Measurements from ENCODE around the gene TPM1.

The TPM1 gene

DNA sequence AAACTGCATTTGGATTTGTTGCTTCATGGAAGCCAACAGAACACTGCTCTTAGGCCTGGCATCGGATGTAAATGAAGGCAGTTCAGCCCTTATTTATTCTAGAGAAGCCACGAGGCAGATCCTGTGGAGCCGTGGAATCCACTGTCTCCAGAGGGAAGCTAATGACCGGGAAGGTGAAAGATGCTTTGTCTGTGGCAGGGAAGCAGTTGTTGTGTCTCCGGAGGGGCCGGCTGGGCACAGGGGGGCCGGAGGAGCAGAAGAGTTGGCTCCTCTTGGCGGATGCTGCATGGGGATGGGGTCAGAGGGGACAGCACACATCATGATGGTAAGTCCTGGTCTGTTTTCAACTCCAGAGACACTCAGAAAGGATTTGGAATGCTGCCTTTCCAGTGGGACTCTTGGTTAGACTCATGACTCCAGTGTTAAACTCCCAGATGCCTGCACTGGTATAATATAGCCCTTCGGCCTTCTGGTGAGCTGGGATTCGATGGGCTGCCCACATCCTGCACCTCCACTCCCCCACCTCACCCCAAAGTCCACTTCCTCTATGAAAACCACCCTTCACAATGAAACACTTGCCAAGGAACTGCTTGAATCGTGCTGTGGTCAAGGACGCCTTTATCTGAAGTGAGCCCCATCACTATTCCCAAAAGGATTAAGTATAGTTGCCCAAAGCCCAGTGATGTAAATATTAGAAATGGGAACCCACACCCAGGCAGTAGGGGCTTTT lies 33.6 kb downstream of the TPM1 start:
- Histone ChIP-seq H3K27ac (ENCODE audit: low read depth, low read length) (no peak overlapping the region), H3K4me1 (ENCODE audit: control insufficient read depth, insufficient read depth, low read length, unreplicated experiment) (peaks cover 13% of the 10 kb centered on the region), H2AFZ (ENCODE audit: low read length, unreplicated experiment) (peak overlapping the region; percentile 79), H3K27me3 (ENCODE audit: insufficient read depth, low read length) (no peaks in the 10 kb centered on the region), H3K36me3 (ENCODE audit: insufficient read depth, low read length) (peaks cover 7% of the 10 kb centered on the region; the same call in 1 of the 2 replicates), H3K79me2 (ENCODE audit: control insufficient read depth, insufficient read depth, low read length, unreplicated experiment) (no peaks in the 10 kb centered on the region), H3K4me3 (ENCODE audit: low read depth, low read length) (peak overlapping the region; percentile 50; the same call in 1 of the 2 replicates)

DNA sequence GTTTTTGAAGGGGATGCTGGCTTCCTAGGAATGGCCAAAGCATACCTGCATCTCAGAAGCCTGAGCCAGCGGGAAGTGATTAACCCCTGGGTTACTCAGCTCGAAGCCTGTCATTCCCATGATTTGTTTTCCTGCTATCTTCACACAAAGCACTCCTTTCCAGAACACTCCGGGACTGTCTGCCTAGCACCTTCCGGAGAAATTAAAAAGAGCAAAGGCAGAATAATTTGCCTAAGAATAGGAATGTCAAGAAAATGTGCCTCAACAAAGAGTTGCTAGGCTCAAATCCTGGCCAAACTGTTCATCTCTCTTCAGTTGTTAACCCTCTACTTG lies 34.1 kb downstream of the TPM1 start:
- peaks cover 2% of the 10 kb centered on the region; the same call in 1 of the 2 replicates for H3K36me3 ChIP-seq (ENCODE audit: insufficient read depth, low read length)
- no peaks in the 10 kb centered on the region for H3K79me2 ChIP-seq (ENCODE audit: control insufficient read depth, insufficient read depth, low read length, unreplicated experiment)
- H3K4me1 ChIP-seq (ENCODE audit: control insufficient read depth, insufficient read depth, low read length, unreplicated experiment) = peaks cover 13% of the 10 kb centered on the region
- H3K4me3 ChIP-seq (ENCODE audit: low read depth, low read length) = no peak overlapping the region
- H3K27me3 ChIP-seq (ENCODE audit: insufficient read depth, low read length) = no peaks in the 10 kb centered on the region
- no peak overlapping the region for H3K27ac ChIP-seq (ENCODE audit: low read depth, low read length)
- no peak overlapping the region for H2AFZ ChIP-seq (ENCODE audit: low read length, unreplicated experiment)

DNA sequence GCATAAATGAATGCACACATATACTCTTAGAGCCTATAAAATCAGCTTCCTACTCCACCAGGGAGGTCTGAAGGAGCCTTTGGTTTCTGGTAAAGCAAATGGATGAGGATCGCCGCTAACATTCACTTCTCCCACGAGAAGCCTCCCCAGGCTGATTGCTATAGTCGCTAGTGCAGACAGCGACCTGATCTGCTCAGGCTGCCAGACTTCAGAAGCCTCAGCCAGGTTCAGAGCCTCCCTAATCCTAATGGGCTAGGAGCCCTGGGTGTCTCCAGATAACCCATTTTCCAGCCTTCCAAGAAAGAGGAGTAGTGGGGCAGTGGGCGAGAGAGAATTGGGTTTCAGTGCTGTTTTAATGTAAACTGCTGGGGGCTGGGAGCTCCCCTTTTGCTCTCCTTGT lies 35.4 kb downstream of the TPM1 start:
- H3K4me1 ChIP-seq (ENCODE audit: control insufficient read depth, insufficient read depth, low read length, unreplicated experiment) = peaks cover 13% of the 10 kb centered on the region
- H3K27me3 ChIP-seq (ENCODE audit: insufficient read depth, low read length) = no peaks in the 10 kb centered on the region
- H3K4me3 ChIP-seq (ENCODE audit: low read depth, low read length) = no peak overlapping the region
- no peaks in the 10 kb centered on the region for H3K79me2 ChIP-seq (ENCODE audit: control insufficient read depth, insufficient read depth, low read length, unreplicated experiment)
- H2AFZ ChIP-seq (ENCODE audit: low read length, unreplicated experiment) = no peak overlapping the region
- H3K27ac ChIP-seq (ENCODE audit: low read depth, low read length) = no peak overlapping the region
- H3K36me3 ChIP-seq (ENCODE audit: insufficient read depth, low read length) = no peaks in the 10 kb centered on the region

DNA sequence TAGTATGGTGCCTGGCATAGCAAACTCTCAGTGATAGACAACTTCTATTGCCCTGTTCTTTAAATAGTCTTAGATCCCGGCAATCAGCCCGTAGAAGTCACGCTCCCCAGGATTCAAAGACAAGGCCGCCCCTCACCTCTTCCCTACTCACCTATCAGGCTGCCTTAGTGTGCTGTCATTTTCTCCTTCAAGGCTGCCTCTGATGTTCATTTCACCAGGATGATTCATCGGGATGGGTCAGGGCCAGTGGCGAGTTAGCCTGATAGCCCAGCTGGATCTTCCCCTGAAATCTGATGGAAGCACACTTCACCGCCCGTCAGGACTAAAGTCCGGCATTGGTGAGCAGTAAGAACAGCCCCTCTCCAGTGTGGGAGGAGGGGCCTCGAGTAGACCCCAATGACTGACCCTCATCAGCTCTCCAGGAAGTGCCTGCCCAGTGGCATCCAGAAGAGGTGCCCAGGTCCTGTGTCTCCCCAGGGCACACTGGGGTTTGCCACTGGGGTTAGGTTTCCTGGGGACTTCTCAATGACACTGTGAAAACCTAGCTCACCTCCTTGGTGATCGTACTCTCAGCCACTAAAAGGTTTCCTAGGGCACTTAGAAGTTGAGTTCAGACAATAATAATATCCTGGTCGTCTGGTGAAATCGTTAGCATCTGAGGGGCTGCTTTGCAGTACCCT lies 37.5 kb downstream of the TPM1 start:
- no peak overlapping the region for H3K27ac ChIP-seq (ENCODE audit: low read depth, low read length)

DNA sequence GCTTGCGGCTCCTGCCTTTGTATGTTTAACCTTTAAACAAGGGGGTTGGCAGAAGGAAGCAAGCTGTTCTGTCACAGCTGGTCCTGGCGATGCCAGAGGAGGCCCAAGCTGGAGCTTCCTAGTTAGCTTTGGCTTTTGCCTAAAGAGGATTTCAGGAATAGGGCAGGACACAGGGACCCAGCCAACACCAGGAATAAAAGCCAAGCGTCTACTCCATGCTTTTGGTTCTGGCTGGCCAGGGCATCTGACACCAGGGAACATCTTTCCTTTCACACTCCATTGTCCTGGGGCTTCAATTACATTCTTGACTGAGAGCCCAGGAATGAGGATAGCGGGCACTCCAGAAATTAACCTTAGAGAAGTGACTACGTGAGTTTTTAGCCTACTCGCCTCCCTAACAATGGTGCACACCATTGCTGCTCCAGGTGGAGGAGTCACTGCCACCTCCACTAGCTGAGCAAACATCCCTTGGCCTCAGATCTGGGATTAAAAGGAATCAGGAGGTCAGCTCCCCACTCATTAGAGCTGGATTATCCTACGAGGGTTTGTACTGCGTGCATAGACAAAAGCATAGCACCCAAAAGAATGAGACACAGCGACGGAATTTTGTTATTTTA lies 38.2 kb downstream of the TPM1 start:
- no peaks in the 10 kb centered on the region for H3K36me3 ChIP-seq (ENCODE audit: insufficient read depth, low read length)
- no peak overlapping the region for H2AFZ ChIP-seq (ENCODE audit: low read length, unreplicated experiment)
- H3K79me2 ChIP-seq (ENCODE audit: control insufficient read depth, insufficient read depth, low read length, unreplicated experiment) = no peaks in the 10 kb centered on the region
- no peak overlapping the region for H3K4me3 ChIP-seq (ENCODE audit: low read depth, low read length)
- H3K27ac ChIP-seq (ENCODE audit: low read depth, low read length) = no peak overlapping the region
- H3K4me1 ChIP-seq (ENCODE audit: control insufficient read depth, insufficient read depth, low read length, unreplicated experiment) = peaks cover 3% of the 10 kb centered on the region
- no peaks in the 10 kb centered on the region for H3K27me3 ChIP-seq (ENCODE audit: insufficient read depth, low read length)

More for the DNA sequence above, 37.5 kb downstream of the TPM1 start:
- H3K4me3 ChIP-seq (ENCODE audit: low read depth, low read length) = no peak overlapping the region
- no peaks in the 10 kb centered on the region for H3K27me3 ChIP-seq (ENCODE audit: insufficient read depth, low read length)
- no peaks in the 10 kb centered on the region for H3K36me3 ChIP-seq (ENCODE audit: insufficient read depth, low read length)
- no peak overlapping the region for H2AFZ ChIP-seq (ENCODE audit: low read length, unreplicated experiment)
- no peaks in the 10 kb centered on the region for H3K79me2 ChIP-seq (ENCODE audit: control insufficient read depth, insufficient read depth, low read length, unreplicated experiment)
- H3K4me1 ChIP-seq (ENCODE audit: control insufficient read depth, insufficient read depth, low read length, unreplicated experiment) = peaks cover 10% of the 10 kb centered on the region

DNA sequence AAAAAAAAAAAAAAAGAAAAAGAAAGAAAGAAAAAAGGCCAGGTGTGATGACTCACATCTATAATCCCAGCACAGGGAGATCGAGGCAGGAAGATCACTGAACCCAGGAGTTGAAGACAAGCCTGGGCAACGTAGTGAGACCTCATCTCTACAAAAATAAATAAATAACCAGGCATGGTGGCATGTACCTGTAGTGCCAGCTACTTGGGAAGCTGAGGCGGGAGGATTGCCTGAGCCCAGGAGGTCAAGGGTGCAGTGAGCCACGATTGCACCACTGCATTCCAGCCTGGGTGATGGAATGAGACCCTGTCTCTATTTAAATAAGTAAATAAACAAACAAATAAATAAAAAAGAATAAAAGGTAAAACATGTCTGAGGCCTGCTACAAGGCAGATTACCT lies 39.8 kb downstream of the TPM1 start:
- Histone ChIP-seq H2AFZ (ENCODE audit: low read length, unreplicated experiment) (no peak overlapping the region), H3K4me3 (ENCODE audit: low read depth, low read length) (no peak overlapping the region), H3K79me2 (ENCODE audit: control insufficient read depth, insufficient read depth, low read length, unreplicated experiment) (no peaks in the 10 kb centered on the region), H3K36me3 (ENCODE audit: insufficient read depth, low read length) (no peaks in the 10 kb centered on the region), H3K27ac (ENCODE audit: low read depth, low read length) (no peak overlapping the region), H3K27me3 (ENCODE audit: insufficient read depth, low read length) (no peaks in the 10 kb centered on the region), H3K4me1 (ENCODE audit: control insufficient read depth, insufficient read depth, low read length, unreplicated experiment) (no peaks in the 10 kb centered on the region)

DNA sequence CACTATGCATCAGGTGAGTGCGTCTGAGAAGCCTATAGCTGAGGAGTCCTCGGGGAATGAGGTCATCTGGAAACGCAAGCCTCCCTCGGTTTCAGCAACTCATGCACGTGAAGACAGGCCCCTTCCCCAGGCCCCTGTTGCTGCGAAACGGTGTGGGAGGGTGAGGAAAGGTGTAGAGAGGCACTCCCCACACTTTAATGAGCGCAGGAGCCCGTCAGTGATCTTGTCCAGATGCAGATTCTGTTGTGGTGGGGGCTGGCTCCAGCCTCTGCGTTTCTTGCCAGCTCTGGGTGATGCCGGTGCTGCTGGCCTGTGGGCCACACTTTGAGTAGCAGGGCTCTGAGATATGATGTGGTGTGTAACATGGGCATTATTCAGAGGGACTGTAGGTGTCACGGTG lies 40.5 kb downstream of the TPM1 start:
- H3K4me1 ChIP-seq (ENCODE audit: control insufficient read depth, insufficient read depth, low read length, unreplicated experiment) = no peaks in the 10 kb centered on the region
- no peaks in the 10 kb centered on the region for H3K27me3 ChIP-seq (ENCODE audit: insufficient read depth, low read length)
- no peaks in the 10 kb centered on the region for H3K36me3 ChIP-seq (ENCODE audit: insufficient read depth, low read length)
- no peak overlapping the region for H3K27ac ChIP-seq (ENCODE audit: low read depth, low read length)
- no peak overlapping the region for H3K4me3 ChIP-seq (ENCODE audit: low read depth, low read length)
- H3K79me2 ChIP-seq (ENCODE audit: control insufficient read depth, insufficient read depth, low read length, unreplicated experiment) = no peaks in the 10 kb centered on the region
- no peak overlapping the region for H2AFZ ChIP-seq (ENCODE audit: low read length, unreplicated experiment)

DNA sequence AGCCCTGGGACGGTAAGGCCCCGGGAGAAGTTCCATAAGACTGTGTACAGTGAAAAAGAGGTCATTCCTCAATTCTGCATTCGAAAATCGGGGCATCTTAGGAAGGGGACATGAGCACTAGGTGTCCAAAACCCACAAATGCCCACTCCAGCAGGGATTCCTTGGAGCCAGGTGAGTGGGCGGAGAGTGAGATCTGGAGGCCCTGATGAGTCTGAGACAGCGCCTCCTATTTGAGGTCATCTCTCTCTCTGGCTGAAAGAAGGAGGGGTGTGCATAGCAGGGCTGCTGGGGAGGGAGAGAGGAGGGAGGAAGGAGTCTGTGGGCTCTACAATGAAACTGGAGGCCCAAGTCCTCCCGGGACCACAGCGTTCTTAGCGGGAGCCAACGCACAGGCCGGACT lies 41.0 kb downstream of the TPM1 start:
- Histone ChIP-seq H3K27me3 (ENCODE audit: insufficient read depth, low read length) (no peaks in the 10 kb centered on the region), H3K79me2 (ENCODE audit: control insufficient read depth, insufficient read depth, low read length, unreplicated experiment) (no peaks in the 10 kb centered on the region), H3K36me3 (ENCODE audit: insufficient read depth, low read length) (no peaks in the 10 kb centered on the region), H2AFZ (ENCODE audit: low read length, unreplicated experiment) (no peak overlapping the region), H3K4me3 (ENCODE audit: low read depth, low read length) (no peak overlapping the region), H3K4me1 (ENCODE audit: control insufficient read depth, insufficient read depth, low read length, unreplicated experiment) (peaks cover 1% of the 10 kb centered on the region), H3K27ac (ENCODE audit: low read depth, low read length) (no peak overlapping the region)

DNA sequence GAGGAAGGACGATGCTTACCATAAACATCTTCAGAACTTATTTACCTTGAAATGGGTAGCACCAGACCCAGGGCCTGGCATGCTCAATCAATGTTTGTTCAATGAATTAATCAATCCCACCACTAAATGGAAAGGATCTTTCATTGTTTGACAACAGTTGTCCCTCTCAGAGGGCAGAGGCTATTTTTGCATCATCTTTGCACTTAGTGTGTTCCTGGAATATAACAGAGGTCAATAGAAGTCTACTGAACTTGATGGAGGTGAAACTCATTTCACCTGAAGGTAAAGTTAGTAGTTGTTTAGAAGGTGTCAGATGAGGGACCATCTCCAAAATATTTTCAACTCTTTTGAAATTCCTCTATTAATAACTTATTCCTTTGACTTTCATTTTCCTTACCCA lies 42.3 kb downstream of the TPM1 start:
- no peaks in the 10 kb centered on the region for H3K79me2 ChIP-seq (ENCODE audit: control insufficient read depth, insufficient read depth, low read length, unreplicated experiment)
- peaks cover 13% of the 10 kb centered on the region for H3K4me1 ChIP-seq (ENCODE audit: control insufficient read depth, insufficient read depth, low read length, unreplicated experiment)
- H2AFZ ChIP-seq (ENCODE audit: low read length, unreplicated experiment) = no peak overlapping the region
- H3K27ac ChIP-seq (ENCODE audit: low read depth, low read length) = no peak overlapping the region
- H3K36me3 ChIP-seq (ENCODE audit: insufficient read depth, low read length) = no peaks in the 10 kb centered on the region
- H3K27me3 ChIP-seq (ENCODE audit: insufficient read depth, low read length) = no peaks in the 10 kb centered on the region
- no peak overlapping the region for H3K4me3 ChIP-seq (ENCODE audit: low read depth, low read length)

DNA sequence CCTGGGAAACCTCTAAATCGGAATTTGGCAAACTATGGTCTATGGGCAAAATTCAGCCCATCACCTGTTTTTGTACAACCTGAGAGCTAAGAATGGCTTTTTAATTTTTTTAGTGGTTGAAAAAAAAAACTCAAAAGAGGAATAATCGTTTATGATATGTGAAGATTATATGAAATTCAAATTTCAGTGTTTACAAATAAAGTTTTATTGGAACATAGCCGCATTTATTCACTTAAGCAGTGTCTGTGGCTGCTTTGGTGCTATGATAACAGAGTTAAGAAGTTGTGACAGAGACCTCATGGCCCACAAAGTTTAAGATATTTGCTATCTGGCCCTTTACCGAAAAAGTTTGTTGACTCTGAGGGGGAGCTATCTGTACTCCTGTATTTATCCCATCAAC lies 42.7 kb downstream of the TPM1 start:
- H3K4me1 ChIP-seq (ENCODE audit: control insufficient read depth, insufficient read depth, low read length, unreplicated experiment) = peaks cover 13% of the 10 kb centered on the region
- no peaks in the 10 kb centered on the region for H3K27me3 ChIP-seq (ENCODE audit: insufficient read depth, low read length)
- H3K27ac ChIP-seq (ENCODE audit: low read depth, low read length) = no peak overlapping the region
- no peak overlapping the region for H3K4me3 ChIP-seq (ENCODE audit: low read depth, low read length)
- no peaks in the 10 kb centered on the region for H3K79me2 ChIP-seq (ENCODE audit: control insufficient read depth, insufficient read depth, low read length, unreplicated experiment)
- no peak overlapping the region for H2AFZ ChIP-seq (ENCODE audit: low read length, unreplicated experiment)
- H3K36me3 ChIP-seq (ENCODE audit: insufficient read depth, low read length) = no peaks in the 10 kb centered on the region

DNA sequence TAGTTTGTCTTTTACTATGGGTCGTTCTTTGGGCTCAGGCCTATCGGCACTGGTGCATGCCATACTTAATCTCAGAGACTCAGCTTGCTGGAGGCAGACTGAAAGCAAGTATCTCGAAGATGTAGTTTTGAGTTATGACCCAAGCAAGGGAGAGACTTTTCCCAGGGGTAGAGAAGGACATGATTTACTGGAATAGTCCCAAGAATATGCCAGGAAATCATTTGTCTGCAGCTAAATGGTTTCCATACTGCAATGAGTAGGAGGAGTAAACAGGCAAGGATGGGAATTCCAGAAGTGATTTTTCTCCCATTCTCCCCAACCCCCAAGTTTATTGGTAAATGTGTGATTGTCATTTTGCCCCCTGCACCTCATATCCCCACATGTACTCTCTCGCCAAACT lies 43.7 kb downstream of the TPM1 start:
- Histone ChIP-seq H3K4me3 (ENCODE audit: low read depth, low read length) (no peak overlapping the region), H3K79me2 (ENCODE audit: control insufficient read depth, insufficient read depth, low read length, unreplicated experiment) (no peaks in the 10 kb centered on the region), H2AFZ (ENCODE audit: low read length, unreplicated experiment) (no peak overlapping the region), H3K4me1 (ENCODE audit: control insufficient read depth, insufficient read depth, low read length, unreplicated experiment) (peaks cover 13% of the 10 kb centered on the region), H3K27ac (ENCODE audit: low read depth, low read length) (no peak overlapping the region), H3K27me3 (ENCODE audit: insufficient read depth, low read length) (no peaks in the 10 kb centered on the region), H3K36me3 (ENCODE audit: insufficient read depth, low read length) (no peaks in the 10 kb centered on the region)
